HCT116 (cell line): ENCODE results near the gene STEAP4. TPM values are rescaled to one million over a fixed set of nuclear protein-coding genes. Genes with fewer than 3 reads are reported as not detected.

Source experiments
- ATAC-seq: fragments of 200-7000 bp; cut with Tn5 transposase; 2 replicates; pipeline ENCODE4 v1.9.1; 2020; ENCODE audit warnings: mild to moderate bottlenecking, moderate library complexity
- BruUV-seq: library from RNA; stranded (reverse); fragments of 400-500 nt; replicated peaks from 2 replicates; lab custom pipeline; 2021; lab: Mats Ljungman, UMichigan
- CTCF ChIA-PET: fragments of 300-600 bp; sonication (Branson Sonifier 250); formaldehyde crosslinking; loops from one replicate; lab custom pipeline; 2021; ENCODE audit warnings: antibody characterized with exemption; lab: Charles Lee
- POLR2A ChIA-PET: fragments of 300-600, 350-600 bp; sonication (Branson Sonifier 250); formaldehyde crosslinking; loops from one replicate; lab custom pipeline; 2021; ENCODE audit warnings: antibody characterized with exemption; lab: Charles Lee
- RAD21 ChIA-PET, 2 experiments: fragments of 300-600 bp; sonication (Branson Sonifier 250); formaldehyde crosslinking; loops; one replicate each; lab custom pipeline; 2023; ENCODE audit warnings: low total read pairs in 2 of 2; ENCODE audit not compliant: uncharacterized antibody in 2 of 2, unreplicated experiment in 2 of 2, low non-redundant PET in 1 of 2; lab: Charles Lee
- DNase-seq: peaks from one replicate; pipeline ENCODE4 v3.0.0-alpha.2; 2010; ENCODE audit warnings: low read depth, low spot score
- H2AFZ ChIP-seq: fragments of 200-600 bp; shearing (Covaris generic), sonication (generic); 2 replicates; pipeline ENCODE4 v1.6.1; 2017; ENCODE audit warnings: low read depth, mixed run types, mixed read lengths, antibody characterized with exemption, low read length; ENCODE audit not compliant: poor library complexity, severe bottlenecking
- H3K27ac ChIP-seq: 2 replicates; pipeline ENCODE4 v1.5.1; 2012; ENCODE audit warnings: low read depth, low read length
- H3K27me3 ChIP-seq: fragments of 200-600 bp; sonication (generic); 2 replicates; pipeline ENCODE4 v1.6.1; 2016; ENCODE audit warnings: mixed run types, low read length, mixed read lengths; ENCODE audit not compliant: insufficient read depth
- H3K36me3 ChIP-seq, 2 experiments: fragments of 200-500 bp in 1 of 2; fragments of 200-600 bp in 1 of 2; sonication (Bioruptor generic) in 1 of 2; sonication (generic) in 1 of 2; 2 replicates each; pipeline versions ENCODE4 v1.5.1 to v1.6.1; 2014 to 2016; ENCODE audit warnings: low read length in 2 of 2, inconsistent platforms in 1 of 2, mixed read lengths in 1 of 2, mixed run types in 1 of 2; ENCODE audit not compliant: insufficient read depth in 2 of 2, control insufficient read depth in 1 of 2
- H3K4me1 ChIP-seq, 2 experiments: fragments of 200-600 bp in 1 of 2; sonication (generic) in 1 of 2; 2 replicates each; pipeline versions ENCODE4 v1.5.1 to v1.6.1; 2012 to 2017; ENCODE audit warnings: low read length in 2 of 2, inconsistent platforms in 1 of 2, mild to moderate bottlenecking in 1 of 2, mixed read lengths in 1 of 2, mixed run types in 1 of 2, moderate library complexity in 1 of 2; ENCODE audit not compliant: insufficient read depth in 2 of 2, control insufficient read depth in 1 of 2
- H3K4me2 ChIP-seq: fragments of 200-600 bp; sonication (generic); 2 replicates; pipeline ENCODE4 v1.6.1; 2017; ENCODE audit warnings: mixed run types, low read length, mixed read lengths
- H3K4me3 ChIP-seq, 2 experiments: fragments of 200-600 bp in 1 of 2; sonication (generic) in 1 of 2; replicated peaks in 1 of 2; 2 replicates each; pipeline ENCODE4 v1.5.1; 2011 to 2016; ENCODE audit warnings: low read length in 2 of 2, control low read depth in 1 of 2, low read depth in 1 of 2, mild to moderate bottlenecking in 1 of 2, mixed read lengths in 1 of 2, mixed run types in 1 of 2
- H3K79me2 ChIP-seq: fragments of 200-600 bp; sonication (generic); 2 replicates; pipeline ENCODE4 v1.6.1; 2017; ENCODE audit warnings: mild to moderate bottlenecking, mixed run types, low read length, moderate library complexity, mixed read lengths; ENCODE audit not compliant: insufficient read depth
- H3K9ac ChIP-seq: fragments of 200-600 bp; sonication (generic); 2 replicates; pipeline ENCODE4 v1.6.1; 2016; ENCODE audit warnings: low read length, mixed read lengths
- H3K9me2 ChIP-seq: fragments of 200-600 bp; sonication (generic), shearing (Covaris generic); 2 replicates; pipeline ENCODE4 v1.6.1; 2017; ENCODE audit warnings: mixed run types, mild to moderate bottlenecking, moderate library complexity; ENCODE audit not compliant: insufficient read depth
- H3K9me3 ChIP-seq, 2 experiments: fragments of 200-500 bp in 1 of 2; fragments of 200-600 bp in 1 of 2; sonication (Bioruptor generic) in 1 of 2; sonication (generic) in 1 of 2; 2 replicates each; pipeline ENCODE4 v1.6.1; 2014 to 2017; ENCODE audit warnings: low read length in 2 of 2, mixed read lengths in 2 of 2, inconsistent platforms in 1 of 2, low read depth in 1 of 2, mild to moderate bottlenecking in 1 of 2, mixed run types in 1 of 2, moderate library complexity in 1 of 2; ENCODE audit not compliant: control insufficient read depth in 1 of 2, insufficient read depth in 1 of 2
- H4K20me1 ChIP-seq: fragments of 200-600 bp; sonication (generic), shearing (Covaris generic); 2 replicates; pipeline ENCODE4 v1.6.1; 2017; ENCODE audit warnings: mixed run types, mild to moderate bottlenecking, moderate library complexity; ENCODE audit not compliant: insufficient read depth
- EGR1 ChIP-seq: IDR thresholded peaks from 2 replicates; pipeline ENCODE4 v1.6.1; 2012; ENCODE audit warnings: low read depth
- ELF1 ChIP-seq: IDR thresholded peaks from 2 replicates; pipeline ENCODE4 v1.6.1; 2012; ENCODE audit warnings: low read depth, borderline replicate concordance
- EZH2phosphoT487 ChIP-seq: fragments of 200-600 bp; IDR thresholded peaks from 2 replicates; pipeline ENCODE4 v1.6.1; 2018; ENCODE audit warnings: antibody characterized with exemption, borderline replicate concordance
- FOSL1 ChIP-seq: IDR thresholded peaks from 2 replicates; pipeline ENCODE4 v1.6.1; 2012; ENCODE audit warnings: low read depth
- JUND ChIP-seq: IDR thresholded peaks from 2 replicates; pipeline ENCODE4 v1.6.1; 2012
- POLR2A ChIP-seq: IDR thresholded peaks from 2 replicates; pipeline ENCODE4 v1.7.0; 2011; ENCODE audit warnings: borderline replicate concordance; ENCODE audit not compliant: insufficient read depth, insufficient read length; ENCODE audit errors: extremely low read depth
- POLR2AphosphoS5 ChIP-seq: IDR thresholded peaks from 2 replicates; pipeline ENCODE4 v1.6.1; 2011; ENCODE audit warnings: mild to moderate bottlenecking, low read depth, low read length, moderate library complexity
- RAD21 ChIP-seq: IDR thresholded peaks from 2 replicates; pipeline ENCODE4 v1.6.1; 2012; ENCODE audit warnings: low read depth, mild to moderate bottlenecking
- SIN3A ChIP-seq: IDR thresholded peaks from 2 replicates; pipeline ENCODE4 v1.6.1; 2012; ENCODE audit warnings: low read depth
- SP1 ChIP-seq: IDR thresholded peaks from 2 replicates; pipeline ENCODE4 v1.6.1; 2012; ENCODE audit warnings: low read depth
- SRF ChIP-seq: IDR thresholded peaks from 2 replicates; pipeline ENCODE4 v1.6.1; 2012; ENCODE audit warnings: low read depth
- YY1 ChIP-seq: IDR thresholded peaks from 2 replicates; pipeline ENCODE4 v1.6.1; 2011; ENCODE audit warnings: low read length, low read depth, moderate library complexity, mild to moderate bottlenecking; ENCODE audit not compliant: insufficient replicate concordance; ENCODE audit errors: extremely low read depth
- ZFX ChIP-seq: fragments of 450-650 bp; IDR thresholded peaks from 2 replicates; pipeline ENCODE4 v1.6.1; 2017
- ZNF274 ChIP-seq: fragments of 200-500 bp; sonication (Bioruptor generic); IDR thresholded peaks from 2 replicates; pipeline ENCODE4 v1.6.1; 2014; ENCODE audit warnings: mild to moderate bottlenecking, low read depth, low read length, inconsistent platforms
- intact Hi-C: fragments of 100-400 bp; cut with micrococcal nuclease; formaldehyde crosslinking; loops from 2 replicates; pipeline ENCODE4 v1.10.0; 2022
- total RNA-seq: library from RNA; stranded (reverse); gene quantifications from one replicate; pipeline ENCODE4 v1.2.1, GENCODE V29; 2021; ENCODE audit not compliant: unreplicated experiment
- TF ChIP-seq, protein P1 (sequence below): IDR thresholded peaks from 2 replicates; pipeline ENCODE4 v1.6.1; 2011; ENCODE audit warnings: mild to moderate bottlenecking, low read length, moderate library complexity; ENCODE audit not compliant: insufficient replicate concordance; ENCODE audit errors: extremely low read depth
- TF ChIP-seq, protein P2 (sequence below): IDR thresholded peaks from 2 replicates; pipeline ENCODE4 v1.6.1; 2012
- TF ChIP-seq, protein P3 (sequence below): IDR thresholded peaks from 2 replicates; pipeline ENCODE4 v1.6.1; 2012

STEAP4 gene
- total RNA-seq, 1 experiment from 2014 or later, result 0.15 TPM

DNA sequence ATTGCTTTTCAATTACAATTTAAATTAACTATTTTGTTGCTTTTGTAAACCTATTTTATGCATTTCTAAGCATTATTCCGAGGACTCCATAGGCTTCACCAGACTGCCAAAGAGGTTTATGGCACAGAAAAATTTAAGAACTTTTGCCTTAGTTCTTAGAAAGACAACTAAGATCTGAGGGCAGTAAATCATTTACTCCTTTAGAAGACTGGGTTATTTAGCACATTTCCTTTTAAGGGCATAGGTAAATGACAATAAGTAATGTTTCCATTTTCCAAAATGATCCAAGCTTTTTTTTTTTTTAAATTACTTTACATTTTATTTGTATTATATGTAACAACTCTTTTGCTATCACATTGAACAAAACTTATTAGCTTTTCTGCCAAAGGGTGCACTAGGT, 15.0 kb upstream of the STEAP4 start:
- H2AFZ ChIP-seq, result no peak overlapping the region
- intact Hi-C loops, result no loop called here
- no peak overlapping the region for H3K27ac ChIP-seq
- no peaks in the 10 kb centered on the region for H3K79me2 ChIP-seq
- BruUV-seq, result no TSS peak
- H3K4me1 ChIP-seq, result no peaks in the 10 kb centered on the region
- POLR2A ChIA-PET, result no interaction called here
- no peaks in the 10 kb centered on the region for H3K27me3 ChIP-seq
- H3K4me2 ChIP-seq, result no peak overlapping the region
- DNase-seq, result no peak
- H3K36me3 ChIP-seq, result no peaks in the 10 kb centered on the region
- no peak for ATAC-seq
- TF ChIP-seq ZFX, result no peak
- TF ChIP-seq, protein P1, sequence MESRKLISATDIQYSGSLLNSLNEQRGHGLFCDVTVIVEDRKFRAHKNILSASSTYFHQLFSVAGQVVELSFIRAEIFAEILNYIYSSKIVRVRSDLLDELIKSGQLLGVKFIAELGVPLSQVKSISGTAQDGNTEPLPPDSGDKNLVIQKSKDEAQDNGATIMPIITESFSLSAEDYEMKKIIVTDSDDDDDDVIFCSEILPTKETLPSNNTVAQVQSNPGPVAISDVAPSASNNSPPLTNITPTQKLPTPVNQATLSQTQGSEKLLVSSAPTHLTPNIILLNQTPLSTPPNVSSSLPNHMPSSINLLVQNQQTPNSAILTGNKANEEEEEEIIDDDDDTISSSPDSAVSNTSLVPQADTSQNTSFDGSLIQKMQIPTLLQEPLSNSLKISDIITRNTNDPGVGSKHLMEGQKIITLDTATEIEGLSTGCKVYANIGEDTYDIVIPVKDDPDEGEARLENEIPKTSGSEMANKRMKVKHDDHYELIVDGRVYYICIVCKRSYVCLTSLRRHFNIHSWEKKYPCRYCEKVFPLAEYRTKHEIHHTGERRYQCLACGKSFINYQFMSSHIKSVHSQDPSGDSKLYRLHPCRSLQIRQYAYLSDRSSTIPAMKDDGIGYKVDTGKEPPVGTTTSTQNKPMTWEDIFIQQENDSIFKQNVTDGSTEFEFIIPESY, result no peak
- no peak for TF ChIP-seq RAD21
- TF ChIP-seq POLR2A, result no peak
- TF ChIP-seq, protein P2, sequence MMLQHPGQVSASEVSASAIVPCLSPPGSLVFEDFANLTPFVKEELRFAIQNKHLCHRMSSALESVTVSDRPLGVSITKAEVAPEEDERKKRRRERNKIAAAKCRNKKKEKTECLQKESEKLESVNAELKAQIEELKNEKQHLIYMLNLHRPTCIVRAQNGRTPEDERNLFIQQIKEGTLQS, result no peak
- no peak overlapping the region for H3K9ac ChIP-seq
- no peaks in the 10 kb centered on the region for H4K20me1 ChIP-seq
- RAD21 ChIA-PET, result no interaction called here
- no peak overlapping the region for H3K4me3 ChIP-seq
- CTCF ChIA-PET, result no interaction called here
- H3K9me3 ChIP-seq, result no peaks in the 10 kb centered on the region
- H3K9me2 ChIP-seq, result no peaks in the 10 kb centered on the region

DNA sequence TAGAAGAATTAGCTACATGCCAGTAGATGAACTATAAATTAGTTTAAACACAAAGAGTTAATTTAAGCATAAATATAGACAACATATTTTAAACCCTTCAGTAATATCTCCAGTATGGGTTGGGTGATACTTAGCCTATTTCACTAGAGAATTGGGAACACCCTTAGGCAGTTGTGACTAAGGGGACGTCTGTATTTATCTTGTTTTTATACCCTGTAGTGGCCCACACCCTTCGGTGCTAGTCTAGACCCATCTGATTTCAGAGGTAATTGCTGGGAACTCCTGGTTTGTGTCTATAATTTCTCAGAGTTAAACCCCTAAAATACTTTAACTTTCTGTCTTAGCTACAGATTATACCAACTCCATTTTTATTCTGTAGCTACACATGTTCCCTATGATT, 11.5 kb upstream of the STEAP4 start:
- Histone ChIP-seq H3K27me3 (no peaks in the 10 kb centered on the region), H3K79me2 (no peaks in the 10 kb centered on the region), H3K27ac (no peak overlapping the region), H3K9me3 (no peaks in the 10 kb centered on the region), H3K36me3 (no peaks in the 10 kb centered on the region), H4K20me1 (no peaks in the 10 kb centered on the region), H3K9me2 (no peaks in the 10 kb centered on the region), H3K4me3 (no peak overlapping the region), H2AFZ (no peak overlapping the region), H3K9ac (no peak overlapping the region), H3K4me1 (no peaks in the 10 kb centered on the region), H3K4me2 (no peak overlapping the region)
- intact Hi-C loops, result no loop called here
- no peak for ATAC-seq
- BruUV-seq, result no TSS peak
- RAD21 ChIA-PET, result no interaction called here
- CTCF ChIA-PET, result no interaction called here
- POLR2A ChIA-PET, result no interaction called here
- no peak for DNase-seq
- TF ChIP-seq ZNF274 (no peak), POLR2AphosphoS5 (no peak), JUND (no peak), ELF1 (no peak), FOSL1 (no peak), SIN3A (no peak), RAD21 (no peak), EZH2phosphoT487 (no peak), SRF (no peak), EGR1 (no peak), SP1 (no peak), POLR2A (no peak), YY1 (no peak)
- TF ChIP-seq, protein P2, result no peak
- TF ChIP-seq, protein P1, result no peak
- TF ChIP-seq, protein P3, sequence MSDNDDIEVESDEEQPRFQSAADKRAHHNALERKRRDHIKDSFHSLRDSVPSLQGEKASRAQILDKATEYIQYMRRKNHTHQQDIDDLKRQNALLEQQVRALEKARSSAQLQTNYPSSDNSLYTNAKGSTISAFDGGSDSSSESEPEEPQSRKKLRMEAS, result no peak
